Measurements from ENCODE around the gene FKBP6.
"Not testable (repeated sequence)": the region's sequence is repeated elsewhere in the genome, so short reads cannot be mapped to it uniquely, and the experiment has no call there.

Gene FKBP6

DNA sequence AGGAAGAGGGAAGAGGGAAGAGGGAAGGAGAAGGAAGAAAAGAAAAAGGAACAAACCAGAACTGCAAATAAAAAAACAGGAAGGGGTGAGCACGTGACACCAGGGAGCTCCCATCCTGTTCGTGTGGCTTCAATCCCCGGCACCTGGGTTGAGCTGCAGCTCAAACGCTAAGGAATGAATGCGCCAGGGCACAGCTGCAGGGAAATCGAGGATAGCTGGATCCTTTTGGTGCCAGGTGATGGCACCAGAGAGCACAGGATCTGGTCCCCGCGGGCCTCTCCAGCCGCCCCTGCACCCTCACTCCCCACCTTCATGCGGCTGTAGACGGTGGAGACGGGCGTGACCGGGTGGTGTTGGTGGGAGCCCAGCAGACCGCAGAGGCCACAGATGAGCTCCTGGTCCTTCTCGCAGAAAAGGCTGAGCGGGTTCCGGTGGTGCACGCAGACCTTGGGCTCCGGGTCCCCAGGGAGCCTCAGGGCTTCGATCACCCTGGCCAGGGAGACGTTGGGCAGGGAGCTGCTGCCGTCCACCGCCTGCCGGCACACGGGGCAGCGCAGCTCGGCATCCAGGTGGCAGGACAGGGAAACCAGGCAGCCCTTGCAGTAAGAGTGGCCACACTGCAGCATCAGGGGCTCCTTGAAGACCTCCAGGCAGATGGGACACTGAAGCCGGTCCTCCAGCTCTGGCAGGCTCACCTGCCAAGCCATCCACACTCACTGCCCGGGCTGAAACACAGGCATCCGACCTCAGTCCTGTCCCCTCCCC is 3.7 kb upstream of the FKBP6 start:
- not testable (repeated sequence) for DNase-seq (ENCODE audit: low read depth, low spot score)

DNA sequence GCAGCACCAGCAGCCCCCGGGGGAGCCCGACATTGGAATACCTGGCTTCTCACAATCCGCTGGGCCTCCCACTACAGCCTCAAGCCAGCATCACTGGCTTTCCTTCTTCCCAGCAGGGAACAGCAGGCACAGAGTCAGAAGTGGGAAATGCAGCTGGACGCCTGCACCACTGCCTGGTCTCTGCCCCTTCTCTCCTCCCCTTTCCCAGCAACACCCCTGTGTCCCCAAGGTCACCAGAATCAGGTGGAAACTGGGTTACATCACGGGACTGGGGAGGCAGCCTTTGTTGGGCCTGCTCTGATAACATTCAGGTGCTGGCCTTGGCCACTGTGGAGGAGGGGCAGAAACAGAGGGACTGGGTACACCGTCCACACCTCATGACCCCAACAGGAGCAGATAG is 2.5 kb upstream of the FKBP6 start:
- not testable (repeated sequence) for DNase-seq (ENCODE audit: low read depth, low spot score)

DNA sequence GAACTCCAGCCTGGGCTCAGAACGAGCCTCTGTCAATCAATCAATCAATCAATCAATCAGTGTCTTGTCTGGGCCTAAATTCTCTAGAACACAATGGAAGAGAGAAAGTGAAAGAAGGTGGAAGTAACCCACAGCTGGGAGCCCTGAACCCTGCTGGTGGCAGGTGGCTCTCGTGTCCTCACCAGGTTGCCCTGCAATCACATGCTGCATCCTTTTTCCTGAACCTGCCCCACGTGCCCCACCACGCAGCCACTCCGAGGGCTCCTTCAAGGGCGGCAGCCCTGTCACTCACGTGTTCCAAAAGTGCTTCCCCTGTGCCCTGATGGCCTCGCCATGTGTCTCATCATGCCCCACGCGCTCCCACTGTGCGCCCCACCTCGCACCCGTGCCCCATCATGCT is 512 bp upstream of the FKBP6 start:
- not testable (repeated sequence) for DNase-seq (ENCODE audit: low read depth, low spot score)

DNA sequence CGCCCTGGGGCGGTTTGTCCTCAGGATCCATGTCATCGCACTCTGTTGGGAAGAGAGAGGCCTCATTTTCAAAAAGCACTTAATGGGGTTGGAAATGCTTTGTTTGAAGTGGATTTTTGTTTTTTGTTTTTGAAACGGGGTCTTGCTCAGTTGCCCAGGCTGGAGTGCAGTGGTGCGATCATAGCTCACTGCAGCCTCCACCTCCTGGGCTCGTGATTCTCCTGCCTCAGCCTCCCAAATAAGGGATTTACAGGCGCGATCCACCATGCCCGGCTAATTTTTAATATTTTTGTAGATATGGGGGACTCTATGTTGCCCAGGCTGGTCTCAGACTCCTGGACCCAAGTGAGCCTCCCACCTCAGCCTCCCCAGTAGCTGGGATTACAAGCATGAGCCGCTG is 735 bp downstream of the FKBP6 start:
- no peak for DNase-seq (ENCODE audit: low read depth, low spot score)

DNA sequence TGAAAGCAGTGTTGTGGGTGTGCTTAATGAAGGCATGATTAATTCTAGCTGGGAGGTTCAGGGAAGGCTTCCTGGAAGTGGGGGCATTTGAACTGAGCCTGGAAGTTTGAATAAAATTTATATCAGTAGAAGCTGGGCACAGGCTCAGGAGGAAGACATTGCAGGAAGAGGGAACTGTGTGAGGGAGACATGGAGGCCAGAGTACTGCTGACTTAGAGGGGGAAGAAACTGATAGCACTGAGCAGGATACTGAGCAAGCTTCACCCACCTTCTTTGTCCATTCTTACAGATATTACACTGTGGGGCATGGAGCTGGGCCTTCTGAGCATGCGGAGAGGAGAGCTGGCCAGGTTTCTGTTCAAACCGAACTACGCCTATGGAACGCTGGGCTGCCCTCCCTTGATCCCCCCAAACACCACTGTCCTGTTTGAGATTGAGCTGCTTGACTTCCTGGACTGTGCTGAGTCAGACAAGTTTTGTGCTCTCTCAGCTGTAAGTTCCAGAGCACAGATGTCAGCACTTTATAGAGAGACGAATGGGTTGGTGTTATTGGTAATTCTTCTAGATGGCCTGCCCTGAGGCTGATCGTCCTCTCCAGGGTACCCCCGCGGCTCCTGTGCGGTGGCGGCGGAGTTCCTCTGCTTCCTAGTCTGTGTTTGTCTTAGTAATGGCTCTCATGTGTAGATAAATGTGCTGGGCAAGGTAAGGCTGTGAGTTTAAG is 2.1 kb downstream of the FKBP6 start:
- DNase-seq (ENCODE audit: low read depth, low spot score), result no peak

DNA sequence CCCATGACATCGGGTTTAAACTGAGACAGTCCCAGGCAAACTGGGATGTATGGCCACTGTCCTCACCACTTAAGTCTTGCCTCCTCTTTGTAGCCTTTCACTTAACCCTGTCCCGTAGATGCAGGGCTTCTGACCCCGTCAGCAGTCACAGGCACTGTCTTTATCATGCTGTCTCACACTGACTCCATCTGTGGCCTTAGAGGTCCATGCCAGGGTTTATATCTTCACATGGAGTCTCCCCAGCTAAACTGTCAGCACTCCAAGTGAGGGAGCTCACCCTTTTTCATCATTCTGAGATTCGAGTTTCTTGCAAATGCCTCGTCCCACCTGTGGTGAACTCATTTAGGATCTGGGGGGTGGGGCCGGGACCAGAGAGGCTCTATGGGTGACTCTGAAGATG is 2.8 kb downstream of the FKBP6 start:
- no peak for DNase-seq (ENCODE audit: low read depth, low spot score)

DNA sequence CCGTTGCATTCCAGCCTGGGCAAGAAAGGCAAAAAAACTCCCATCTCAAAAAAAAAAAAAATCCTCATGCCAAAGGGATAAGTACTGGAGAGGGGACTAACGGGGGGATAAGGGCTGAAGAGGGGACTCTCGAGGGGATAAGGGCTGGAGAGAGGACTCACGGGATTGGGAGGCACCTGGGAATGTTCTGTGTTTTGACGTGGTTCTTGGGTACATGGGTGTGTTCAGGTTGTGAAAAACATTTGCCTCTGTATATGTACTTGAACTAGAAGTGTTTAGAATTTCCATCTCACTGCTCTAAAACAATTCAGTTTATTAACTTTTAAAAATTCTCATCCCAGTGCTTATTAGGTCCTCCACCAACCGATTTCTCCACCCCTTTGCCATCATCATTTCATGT is 4.5 kb downstream of the FKBP6 start:
- no peak for DNase-seq (ENCODE audit: low read depth, low spot score)

DNA sequence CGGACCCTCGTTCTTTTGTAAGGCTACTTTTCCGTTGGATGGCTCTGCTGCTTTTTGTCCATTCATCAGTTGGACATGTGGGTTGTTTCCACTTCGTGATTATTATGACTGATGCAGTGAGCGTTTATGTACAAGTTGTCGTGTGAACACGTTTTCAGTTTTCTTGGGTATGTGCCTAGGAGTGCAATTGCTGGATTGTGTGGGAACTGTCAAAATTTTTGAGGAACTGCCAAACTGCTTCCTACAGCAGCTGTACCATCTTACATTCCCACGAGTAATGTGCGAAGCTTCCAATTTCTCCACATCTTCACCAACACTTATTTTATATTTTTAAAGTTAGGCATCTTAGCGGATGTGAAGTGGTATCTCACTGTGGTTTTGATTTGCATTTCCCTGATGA is 10.4 kb downstream of the FKBP6 start:
- DNase-seq (ENCODE audit: low read depth, low spot score), result no peak

DNA sequence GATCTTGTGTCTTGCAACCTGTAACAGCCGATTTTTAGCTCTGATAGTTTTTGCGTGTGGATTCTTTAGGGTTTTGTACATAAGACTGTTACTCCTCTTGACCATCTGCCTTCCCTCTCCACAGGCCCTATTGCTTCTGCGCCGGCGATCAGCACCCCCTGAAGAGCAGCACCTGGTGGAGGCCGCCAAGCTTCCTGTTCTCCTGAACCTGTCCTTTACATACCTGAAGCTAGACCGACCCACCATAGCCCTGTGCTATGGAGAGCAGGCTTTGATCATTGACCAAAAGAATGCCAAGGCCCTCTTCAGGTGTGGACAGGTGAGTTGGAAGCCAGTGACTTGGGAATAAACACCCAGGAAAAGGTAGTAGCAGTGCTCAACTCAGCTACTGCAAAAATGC is 12.6 kb downstream of the FKBP6 start:
- no peak for DNase-seq (ENCODE audit: low read depth, low spot score)

DNA sequence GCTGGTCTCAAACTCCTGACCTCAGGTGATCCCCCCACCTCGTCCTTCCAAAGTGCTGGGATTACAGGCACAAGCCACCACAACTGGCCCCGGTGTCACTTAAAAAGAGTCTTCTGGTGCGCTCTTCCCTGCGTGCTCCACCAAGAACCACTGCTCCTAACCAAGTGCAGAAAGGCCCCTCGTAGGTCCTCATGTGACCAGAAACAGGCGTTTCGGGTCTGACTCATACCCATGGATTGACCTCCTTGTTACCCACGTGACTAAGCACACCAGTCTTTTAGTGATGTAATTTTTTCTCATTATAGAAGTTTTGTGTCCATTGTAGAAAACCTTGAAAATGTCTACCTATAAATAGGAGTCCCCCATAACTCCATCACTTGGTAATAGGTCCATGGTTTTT is 13.9 kb downstream of the FKBP6 start:
- DNase-seq (ENCODE audit: low read depth, low spot score), result no peak

DNA sequence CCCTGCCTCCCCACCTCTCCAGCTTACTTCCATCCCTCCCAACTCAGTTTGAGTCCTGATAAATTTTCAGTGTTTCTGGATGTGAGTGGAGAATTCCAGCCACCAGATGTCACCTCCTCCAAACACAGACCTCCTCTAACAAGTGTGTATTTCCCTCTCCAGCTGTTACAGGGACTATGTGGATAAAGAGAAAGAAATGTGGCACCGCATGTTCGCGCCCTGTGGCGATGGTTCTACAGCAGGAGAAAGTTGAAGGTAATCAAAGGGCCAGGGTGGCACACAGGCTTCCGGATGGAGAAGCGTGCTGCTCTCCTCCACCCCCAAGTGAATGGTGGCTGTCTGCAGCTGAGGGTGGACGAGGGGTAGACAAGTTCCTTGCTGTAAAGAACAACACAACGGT is 14.7 kb downstream of the FKBP6 start:
- DNase-seq (ENCODE audit: low read depth, low spot score), result no peak

DNA sequence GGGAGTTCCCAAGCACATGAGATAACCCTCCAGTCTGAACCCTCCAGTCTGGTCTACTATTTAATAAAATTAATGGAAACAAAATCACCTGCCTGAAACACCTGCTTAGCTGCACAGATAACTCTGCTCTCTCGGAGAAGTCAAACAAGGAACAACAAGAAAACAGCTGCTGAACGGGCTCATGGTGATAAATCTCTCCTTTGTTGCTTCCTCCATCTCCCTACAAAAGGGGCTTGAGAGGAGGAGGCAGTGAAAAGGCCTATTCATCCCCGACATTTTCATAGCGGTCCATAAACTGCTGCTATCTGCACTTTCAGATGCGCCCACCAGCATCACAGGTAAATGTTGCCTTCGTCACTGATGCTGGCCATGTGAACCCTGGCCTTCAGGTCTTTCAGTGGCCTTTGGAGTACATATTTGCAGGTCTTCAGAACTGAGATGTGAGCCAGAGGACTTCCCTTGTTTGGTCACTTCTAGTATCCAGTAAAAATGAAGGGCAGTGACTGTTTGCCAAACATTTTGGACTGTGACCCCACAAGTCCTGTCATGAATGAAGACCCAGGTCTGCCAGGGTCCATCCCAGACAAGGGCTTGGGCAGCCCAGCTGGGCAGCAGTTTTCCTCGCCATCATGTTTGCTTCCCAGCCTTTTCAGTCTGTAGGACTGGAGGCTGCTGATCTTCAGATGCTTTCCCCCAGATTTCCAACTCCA is 15.9 kb downstream of the FKBP6 start:
- no peak for DNase-seq (ENCODE audit: low read depth, low spot score)

DNA sequence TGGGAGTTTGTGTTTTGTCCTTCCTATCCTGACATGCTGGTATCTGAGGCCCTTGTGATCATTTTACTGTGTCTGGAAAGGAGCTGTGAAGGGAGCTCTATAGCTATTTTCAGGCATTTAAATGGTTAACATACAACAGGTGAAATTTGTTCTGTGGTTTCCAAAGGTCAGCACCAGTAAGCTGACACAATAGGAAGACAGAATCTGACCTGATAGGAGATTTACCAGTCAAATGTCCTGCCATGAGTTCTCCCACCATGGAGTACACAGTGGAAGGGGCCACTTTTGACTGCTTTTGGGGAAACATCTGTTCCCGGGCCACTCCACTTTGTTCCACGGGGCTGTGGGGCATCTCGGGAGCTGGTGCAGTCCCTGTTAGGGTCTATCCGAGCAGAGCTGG is 17.6 kb downstream of the FKBP6 start:
- DNase-seq (ENCODE audit: low read depth, low spot score), result no peak

DNA sequence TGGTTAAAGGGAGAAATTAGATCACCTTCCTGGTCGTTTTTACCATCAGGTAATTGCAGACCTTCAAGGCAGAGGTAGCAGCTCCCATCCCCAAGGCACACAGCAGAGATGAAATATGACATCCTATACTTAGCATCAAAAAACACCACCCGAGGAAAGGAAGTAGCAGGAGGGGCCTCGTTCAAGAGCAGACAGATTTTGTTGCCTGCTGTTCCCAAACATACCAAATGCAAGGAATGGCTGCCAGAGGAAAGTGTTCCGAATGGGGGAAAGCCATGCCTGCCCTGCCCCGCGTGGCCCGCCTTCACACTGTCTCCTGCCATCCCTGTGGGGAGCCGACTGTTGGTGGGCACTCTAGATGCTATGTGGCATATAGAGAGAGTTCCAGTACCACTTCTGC is 18.0 kb downstream of the FKBP6 start:
- no peak for DNase-seq (ENCODE audit: low read depth, low spot score)

DNA sequence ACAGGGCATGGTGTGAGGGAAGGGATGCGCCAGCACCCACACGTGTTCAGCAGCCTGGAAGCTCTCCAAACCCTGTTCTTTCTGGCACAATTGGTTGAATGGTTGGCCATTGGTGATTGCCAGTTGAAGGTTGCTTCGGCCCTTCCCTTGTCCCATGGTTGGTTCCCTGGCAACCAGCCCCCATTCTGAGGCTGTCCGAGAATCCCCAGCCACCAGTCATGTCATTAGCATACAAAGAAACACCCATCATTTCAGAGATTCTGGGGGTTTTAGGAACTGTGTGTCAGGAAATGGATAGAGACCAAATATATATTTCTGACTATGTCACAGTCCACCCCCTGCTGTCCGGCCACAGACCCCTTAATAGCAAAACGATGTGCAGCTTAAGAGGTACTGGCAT is 21.8 kb downstream of the FKBP6 start:
- no peak for DNase-seq (ENCODE audit: low read depth, low spot score)

DNA sequence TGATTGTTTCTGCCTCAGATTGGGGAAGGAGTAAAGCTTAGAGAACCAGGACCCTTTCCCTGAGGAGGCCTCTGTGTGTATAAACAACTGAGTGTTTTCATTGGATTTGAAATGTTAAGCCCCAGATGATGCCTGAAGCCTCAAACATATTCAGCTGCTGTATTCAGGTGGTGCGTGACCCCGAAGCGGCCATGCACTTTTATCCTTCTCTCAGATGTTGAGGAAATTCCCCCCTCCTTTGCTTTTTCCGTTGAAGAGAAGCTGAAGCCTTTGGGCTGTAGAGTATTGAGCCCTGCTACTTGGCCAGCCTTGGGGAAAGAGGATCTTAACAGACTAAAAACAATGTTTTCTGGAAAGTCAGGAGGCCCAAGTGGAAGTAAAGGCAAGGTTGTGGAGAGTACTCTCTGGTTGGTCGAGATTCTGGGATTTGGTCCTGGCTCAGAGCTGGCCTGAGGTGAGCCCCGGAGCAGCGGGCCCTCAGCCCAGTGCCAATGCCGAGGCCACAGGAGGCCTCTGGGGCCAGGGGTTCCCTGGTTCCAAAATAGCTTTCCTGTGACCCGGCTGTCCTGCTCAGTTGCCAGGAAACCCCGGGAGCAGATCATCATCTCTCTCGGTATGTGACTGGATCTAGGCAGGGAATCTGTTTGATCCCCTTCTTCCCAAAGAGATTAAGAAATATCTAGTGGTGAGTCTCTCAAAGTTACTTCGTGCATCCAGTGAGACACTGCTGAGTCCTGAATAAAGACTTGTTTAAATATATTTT is 22.5 kb downstream of the FKBP6 start:
- no peak for DNase-seq (ENCODE audit: low read depth, low spot score)

DNA sequence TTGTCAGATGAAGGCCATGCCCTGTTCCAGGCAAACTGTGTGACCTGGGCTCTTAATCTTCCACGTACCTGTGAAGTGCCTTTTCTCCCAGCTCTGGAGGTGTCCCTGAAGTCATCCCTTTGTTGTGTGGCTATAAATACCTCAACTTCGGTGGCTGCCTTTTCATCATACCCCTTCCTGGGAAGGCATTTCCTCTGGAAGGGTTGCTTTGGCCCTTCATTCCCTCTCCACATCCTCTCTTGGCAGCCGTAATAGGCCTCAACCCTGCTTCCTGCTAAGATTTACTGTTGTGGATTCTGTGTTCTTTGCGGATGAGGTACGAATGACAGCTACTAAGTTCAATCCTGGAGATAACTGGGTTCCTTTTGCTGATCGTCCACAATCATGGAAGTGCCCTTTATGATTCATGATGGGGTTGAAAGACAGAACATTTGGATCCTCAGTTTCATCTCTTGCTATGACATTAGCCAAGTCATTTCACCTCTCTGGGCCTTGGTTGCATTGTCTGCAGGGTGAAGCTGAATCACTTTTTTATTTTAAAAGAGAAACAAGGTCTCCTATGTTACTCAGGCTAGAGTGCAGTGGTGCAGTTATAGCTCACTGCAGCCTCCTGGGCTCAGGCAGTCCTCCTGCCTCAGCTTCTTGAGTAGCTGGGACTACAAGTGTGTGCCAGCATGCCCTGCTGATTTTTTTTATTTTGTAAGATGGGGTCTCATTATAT is 23.6 kb downstream of the FKBP6 start:
- no peak for DNase-seq (ENCODE audit: low read depth, low spot score)

DNA sequence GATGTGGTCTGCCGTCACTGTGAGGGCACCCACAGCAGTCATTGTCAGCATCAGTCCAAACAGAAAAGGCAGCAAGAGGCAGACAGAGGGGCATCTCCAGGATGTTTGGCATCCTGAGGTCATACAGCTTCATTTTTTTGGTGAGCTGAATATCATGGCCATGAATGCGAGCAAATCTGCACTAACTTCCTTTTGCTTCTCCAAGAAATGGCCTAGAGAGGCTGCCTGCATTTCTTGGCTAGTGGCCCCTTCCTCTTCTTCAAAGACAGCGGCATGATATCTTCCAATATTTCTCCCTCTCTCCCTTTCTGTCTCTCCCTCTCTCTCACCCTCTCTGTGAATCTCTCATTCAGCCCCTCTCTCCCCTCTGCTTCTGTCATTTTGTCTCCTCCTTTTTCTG is 24.8 kb downstream of the FKBP6 start:
- no peak for DNase-seq (ENCODE audit: low read depth, low spot score)

DNA sequence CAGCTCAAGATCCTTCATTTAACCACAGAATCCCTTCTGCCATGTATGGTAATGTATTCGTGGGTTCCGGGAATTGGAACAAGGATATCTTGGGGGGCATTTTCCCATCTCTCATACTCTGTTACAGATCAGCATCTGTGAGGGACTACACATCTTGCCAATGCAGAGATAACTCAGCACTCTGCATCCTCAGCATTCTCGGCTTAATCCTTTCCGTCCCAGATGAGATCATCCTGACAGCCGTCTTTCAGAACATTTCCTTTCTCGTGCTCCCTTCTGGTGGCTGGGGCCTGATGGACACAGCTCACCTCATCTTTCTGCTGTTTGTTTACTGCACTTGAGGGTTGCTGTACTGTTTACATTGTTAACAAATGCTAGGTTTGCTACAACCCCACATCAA is 25.3 kb downstream of the FKBP6 start:
- no peak for DNase-seq (ENCODE audit: low read depth, low spot score)

DNA sequence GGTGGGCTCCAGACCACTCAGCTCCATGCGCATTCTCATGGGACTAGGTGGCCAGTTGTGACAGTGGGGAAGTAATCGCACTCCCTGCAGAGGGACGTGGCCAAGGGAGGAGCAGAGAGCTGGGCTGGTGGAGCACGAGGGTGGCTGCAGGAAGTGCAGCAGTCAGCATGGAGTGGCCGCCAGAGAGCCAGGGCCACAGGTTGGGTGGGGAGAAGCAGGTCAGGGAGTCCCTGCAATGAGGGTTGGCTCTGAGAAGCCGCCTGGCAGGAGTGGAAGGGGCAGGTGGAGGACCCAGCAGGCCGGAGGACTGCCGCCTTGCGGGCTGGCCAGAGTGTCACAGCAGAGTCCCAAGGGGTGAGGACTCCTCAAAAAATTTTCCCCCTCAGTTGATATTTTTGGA is 26.2 kb downstream of the FKBP6 start:
- no peak for DNase-seq (ENCODE audit: low read depth, low spot score)

DNA sequence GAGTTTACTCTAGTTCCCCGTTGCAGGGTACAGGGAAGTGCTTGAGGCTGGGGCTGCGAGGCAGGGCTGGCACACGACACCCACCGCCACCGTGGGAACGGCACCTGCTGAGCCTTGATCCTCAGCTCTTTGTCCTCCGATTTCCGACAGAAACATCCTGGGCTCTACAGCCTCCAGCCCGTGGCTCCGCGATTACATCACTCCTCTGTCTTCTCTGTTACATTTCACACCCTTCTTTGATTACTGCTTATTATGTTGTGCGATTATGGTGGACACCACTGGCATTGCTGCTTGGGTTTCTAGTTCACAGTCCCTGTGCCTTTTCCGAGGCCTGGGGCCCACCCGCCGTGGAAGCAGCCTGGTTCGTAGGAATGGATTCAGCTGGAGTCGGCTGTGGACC is 26.9 kb downstream of the FKBP6 start:
- no peak for DNase-seq (ENCODE audit: low read depth, low spot score)

Measured in smooth muscle cell of the brain vasculature (primary cell).